ENCODE data around the gene NLRP9. TPM values are rescaled to one million over a fixed set of nuclear protein-coding genes. Genes with fewer than 3 reads are reported as not detected.

NLRP9 gene
- total RNA-seq, 1 experiment from 2014 or later, result not detected

Small RNA genes lying within 50 kb of the gene (small RNA-seq; reads per million reads assigned to genes)
- gene AC010525.2, result not detected

Other genes with a start within 250 kb of the NLRP9 start
- 0.05 and 0.07 TPM in 2 replicates for gene SSC5D, start 250.0 kb downstream of the NLRP9 start, total RNA-seq (2014; rRNA removed; shearing (Covaris generic))
- gene SBK2, start 201.3 kb downstream of the NLRP9 start, total RNA-seq (2014; rRNA removed; shearing (Covaris generic)), result not detected in 2 replicates
- not detected in 2 replicates for gene SBK3, start 192.9 kb downstream of the NLRP9 start, total RNA-seq (2014; rRNA removed; shearing (Covaris generic))
- gene ZNF579, start 157.6 kb downstream of the NLRP9 start, total RNA-seq (2014; rRNA removed; shearing (Covaris generic)), result 8.2 and 8.3 TPM in 2 replicates
- 6.0 and 10.0 TPM in 2 replicates for gene FIZ1, start 138.9 kb downstream of the NLRP9 start, total RNA-seq (2014; rRNA removed; shearing (Covaris generic))
- gene ZNF524, start 138.1 kb downstream of the NLRP9 start, total RNA-seq (2014; rRNA removed; shearing (Covaris generic)), result 18.8 and 26.2 TPM in 2 replicates
- 2.2 and 3.8 TPM in 2 replicates for gene ZNF865, start 132.8 kb downstream of the NLRP9 start, total RNA-seq (2014; rRNA removed; shearing (Covaris generic))
- 4.1 and 6.1 TPM in 2 replicates for gene ZNF784, start 113.8 kb downstream of the NLRP9 start, total RNA-seq (2014; rRNA removed; shearing (Covaris generic))
- 16.5 and 55.3 TPM in 2 replicates for gene ZNF580, start 97.4 kb downstream of the NLRP9 start, total RNA-seq (2014; rRNA removed; shearing (Covaris generic))
- 23.7 and 29.5 TPM in 2 replicates for gene ZNF581, start 94.8 kb downstream of the NLRP9 start, total RNA-seq (2014; rRNA removed; shearing (Covaris generic))
- 14.0 and 17.6 TPM in 2 replicates for gene CCDC106, start 90.2 kb downstream of the NLRP9 start, total RNA-seq (2014; rRNA removed; shearing (Covaris generic))
- gene U2AF2, start 83.4 kb downstream of the NLRP9 start, total RNA-seq (2014; rRNA removed; shearing (Covaris generic)), result 334 and 352 TPM in 2 replicates
- 97.4 and 122 TPM in 2 replicates for gene EPN1, start 63.2 kb downstream of the NLRP9 start, total RNA-seq (2014; rRNA removed; shearing (Covaris generic))
- gene RFPL4A, start 20.7 kb upstream of the NLRP9 start, total RNA-seq (2014; rRNA removed; shearing (Covaris generic)), result 0.13 and 0.18 TPM in 2 replicates
- gene RFPL4AL1, start 30.7 kb upstream of the NLRP9 start, total RNA-seq (2014; rRNA removed; shearing (Covaris generic)), result not detected in 2 replicates
- gene NLRP11, start 93.6 kb upstream of the NLRP9 start, total RNA-seq (2014; rRNA removed; shearing (Covaris generic)), result 0.03 and 0.13 TPM in 2 replicates
- not detected in 2 replicates for gene NLRP4, start 98.1 kb upstream of the NLRP9 start, total RNA-seq (2014; rRNA removed; shearing (Covaris generic))
- gene NLRP13, start 193.9 kb upstream of the NLRP9 start, total RNA-seq (2014; rRNA removed; shearing (Covaris generic)), result not detected in 2 replicates
- not detected in 2 replicates for gene NLRP8, start 209.4 kb upstream of the NLRP9 start, total RNA-seq (2014; rRNA removed; shearing (Covaris generic))
- gene NLRP5, start 248.4 kb upstream of the NLRP9 start, total RNA-seq (2014; rRNA removed; shearing (Covaris generic)), result not detected in 2 replicates